Body of pancreas (tissue), 4 donors: ENCODE data around the gene MYO1B. TPM values are rescaled to one million over a fixed set of nuclear protein-coding genes. Genes with fewer than 3 reads are reported as not detected.

ENCODE experiments used
- ATAC-seq: fragments of 150-250 bp; one replicate; pipeline ENCODE4 v1.9.1; 2016
- DNase-seq, 4 donors: peaks; one replicate each; pipeline ENCODE4 v3.0.0-alpha.2; 2019
- H3K27ac ChIP-seq, 4 donors: fragments of 200-600 bp; sonication (generic); 1 replicate in 3 of 4; 2 replicates in 1 of 4; pipeline versions ENCODE4 v1.5.1 to v1.6.1; 2016 to 2019; ENCODE audit warnings: mild to moderate bottlenecking in 1 of 4, mixed read lengths in 1 of 4, moderate library complexity in 1 of 4
- H3K27me3 ChIP-seq, 2 donors: fragments of 200-600 bp; sonication (generic); one replicate each; pipeline ENCODE4 v1.6.0; 2016; ENCODE audit warnings: mild to moderate bottlenecking in 1 of 2
- H3K36me3 ChIP-seq, 2 donors: fragments of 200-600 bp; sonication (generic); replicated peaks in 1 of 2; 2 replicates each; pipeline ENCODE4 v1.5.1; 2016; ENCODE audit warnings: low read depth in 2 of 2; ENCODE audit not compliant: insufficient read depth in 1 of 2
- H3K4me1 ChIP-seq: fragments of 200-600 bp; sonication (generic); one replicate; pipeline ENCODE4 v1.6.0; 2016
- H3K4me3 ChIP-seq, 2 donors: fragments of 200-600 bp; sonication (generic); 1 replicate in 1 of 2; 2 replicates in 1 of 2; pipeline ENCODE4 v1.5.1; 2016 to 2019
- H3K9me3 ChIP-seq, 3 donors: fragments of 200-600 bp; sonication (generic); 1 replicate in 2 of 3; 2 replicates in 1 of 3; pipeline ENCODE4 v1.5.1; 2016
- CTCF ChIP-seq, 7 experiments: fragments of 450-650 bp in 4 of 7; fragments of 200-600 bp in 3 of 7; sonication (generic) in 3 of 7; IDR thresholded peaks; one replicate each; pipeline ENCODE4 v1.5.1; 2016 to 2019; ENCODE audit warnings: antibody characterized with exemption in 7 of 7
- POLR2A ChIP-seq, 3 donors: fragments of 450-650 bp; IDR thresholded peaks; one replicate each; pipeline ENCODE4 v1.6.1; 2016; ENCODE audit warnings: antibody characterized with exemption in 3 of 3, mild to moderate bottlenecking in 2 of 3
- WGBS, 2 donors: methylation state at CpG; one replicate each; pipeline ENCODE4 v1.1.5; 2017; 5-methylcytosine and 5-hydroxymethylcytosine counted together
- intact Hi-C: fragments of 100-400 bp; cut with DNase I; formaldehyde crosslinking; loops from one replicate; pipeline ENCODE4 v1.15.1; 2023
- total RNA-seq, 2 donors: library from RNA; depleted of rRNA; stranded (reverse); fragments of >200 nt; gene quantifications; one replicate each; pipeline ENCODE4 v1.1.0, GENCODE V29; 2016

MYO1B gene
- 10 to 100 TPM; 68.0 to 77.8 TPM for total RNA-seq

DNA sequence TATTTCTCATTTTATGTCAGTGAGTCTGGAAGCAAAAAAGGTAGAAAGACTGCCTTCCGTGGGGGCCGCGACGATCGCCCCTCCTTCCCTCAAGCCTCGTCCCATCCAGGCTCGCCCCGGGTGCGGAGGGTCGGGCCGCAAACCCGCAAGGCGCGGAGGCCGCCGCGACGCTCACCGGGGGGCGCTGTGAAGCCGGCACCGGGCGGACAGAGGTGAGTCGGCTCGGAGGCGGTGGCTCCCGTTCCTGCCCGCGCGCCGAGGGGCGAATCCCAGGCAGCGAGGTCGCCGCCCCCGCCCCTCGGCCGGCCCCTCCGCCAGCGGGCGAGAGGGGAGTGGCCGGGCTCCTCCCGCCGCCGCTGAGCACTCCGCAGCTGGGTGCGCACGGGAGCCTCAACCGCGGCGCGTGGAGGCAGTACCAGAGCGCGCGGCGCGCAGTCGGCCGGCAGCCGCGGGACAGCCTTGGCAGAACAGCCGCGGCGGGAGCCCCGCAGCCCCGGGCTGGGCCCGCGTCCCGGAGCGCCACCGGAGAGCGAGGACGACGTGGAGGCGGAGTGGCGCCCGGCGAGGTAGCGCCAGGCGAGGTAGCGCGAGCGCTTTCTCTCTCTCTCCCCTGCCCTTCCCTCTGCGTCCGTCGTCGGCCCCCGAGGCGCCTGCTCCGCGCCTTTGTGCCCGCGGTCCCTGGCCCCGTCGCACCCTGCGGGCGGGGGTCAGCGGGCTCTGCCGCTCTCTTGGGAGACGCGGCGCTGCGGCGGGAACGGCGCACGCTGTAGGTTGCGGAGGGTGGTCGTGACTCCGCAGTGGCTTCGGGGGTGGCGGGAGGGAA is at the start of gene MYO1B:
MYO1B (plus strand) TSS at position 359 of the 823 bp plus-strand sequence. CDS start 31,492 bp downstream, outside the sequence.
- H3K4me1 ChIP-seq = peaks cover 48% of the 10 kb centered on the region
- peak; percentile 53 to 91 (median 65) for TF ChIP-seq CTCF (IDR thresholded peaks at IDR 0.05)
- TF ChIP-seq POLR2A (IDR thresholded peaks at IDR 0.05) = peak; percentile 50 to 89 (median 68)
- 0% methylated on average over 8 to 81 of the region's 112 CpGs for WGBS, 2 donors
- peak within 1 kb of the TSS; percentile 70 to 93 (median 91) for H3K27ac ChIP-seq
- H3K4me3 ChIP-seq = peak within 1 kb of the TSS; percentile 71 to 75
- no peaks in the 10 kb centered on the region for H3K27me3 ChIP-seq
- H3K9me3 ChIP-seq = no peaks in the 10 kb centered on the region
- H3K36me3 ChIP-seq = no peaks in the 10 kb centered on the region
- ATAC-seq (peak; percentile 90), DNase-seq (peak; percentile 87 to 94 (median 90))
- intact Hi-C loops = no loop called here

- ATAC-seq (no peak), DNase-seq (no peak)
- TF ChIP-seq POLR2A (IDR thresholded peaks at IDR 0.05) (no peak), CTCF (IDR thresholded peaks at IDR 0.05) (no peak)
- peaks cover under 1% of the 10 kb centered on the region for H3K4me1 ChIP-seq
- no peak overlapping the region for H3K4me3 ChIP-seq
- no peak overlapping the region for H3K27ac ChIP-seq
- intact Hi-C loops = no loop called here
- 92 to 94% methylated on average over 3 of the region's 3 CpGs for WGBS, 2 donors
- no peaks in the 10 kb centered on the region for H3K27me3 ChIP-seq
- H3K36me3 ChIP-seq = no peaks in the 10 kb centered on the region
- no peaks in the 10 kb centered on the region for H3K9me3 ChIP-seq
These were observed 48.1 kb upstream of the MYO1B start for GRCh38 chr2:191197096-191197495.

GRCh38 chr2:191198271-191198670 is 46.9 kb upstream of the MYO1B start:
- no peaks in the 10 kb centered on the region for H3K27me3 ChIP-seq
- DNase-seq (no peak), ATAC-seq (no peak)
- H3K4me3 ChIP-seq = no peak overlapping the region
- H3K36me3 ChIP-seq = no peaks in the 10 kb centered on the region
- TF ChIP-seq CTCF (IDR thresholded peaks at IDR 0.05) = no peak
- no peak for TF ChIP-seq POLR2A (IDR thresholded peaks at IDR 0.05)
- peaks cover 11% of the 10 kb centered on the region for H3K4me1 ChIP-seq
- intact Hi-C loops = no loop called here
- 86 to 93% methylated on average over 4 of the region's 4 CpGs for WGBS, 2 donors
- H3K27ac ChIP-seq = no peak overlapping the region
- H3K9me3 ChIP-seq = no peaks in the 10 kb centered on the region

GRCh38 chr2:191199929-191200512 is 45.2 kb upstream of the MYO1B start:
- H3K4me3 ChIP-seq = no peak overlapping the region
- no peaks in the 10 kb centered on the region for H3K9me3 ChIP-seq
- H3K27me3 ChIP-seq = no peaks in the 10 kb centered on the region
- TF ChIP-seq CTCF (IDR thresholded peaks at IDR 0.05) (no peak), POLR2A (IDR thresholded peaks at IDR 0.05) (no peak)
- DNase-seq (no peak), ATAC-seq (no peak)
- no peaks in the 10 kb centered on the region for H3K36me3 ChIP-seq
- WGBS, 2 donors = 88 to 90% methylated on average over 6 of the region's 6 CpGs
- no peak overlapping the region for H3K27ac ChIP-seq
- intact Hi-C loops = no loop called here
- peaks cover 11% of the 10 kb centered on the region for H3K4me1 ChIP-seq
